Ishikawa (cell line): ENCODE measurements around the gene WDR5.

Experiments used
- CEBPB ChIP-seq: IDR thresholded peaks from 2 replicates; pipeline ENCODE4 v1.6.1; 2012
- CREB1 ChIP-seq: IDR thresholded peaks from 2 replicates; pipeline ENCODE4 v1.6.1; 2012; ENCODE audit warnings: low read depth
- EGR1 ChIP-seq: IDR thresholded peaks from 2 replicates; pipeline ENCODE4 v1.6.1; 2012
- EP300 ChIP-seq: IDR thresholded peaks from 2 replicates; pipeline ENCODE4 v1.6.1; 2012; ENCODE audit warnings: borderline replicate concordance
- FOXM1 ChIP-seq: IDR thresholded peaks from 2 replicates; pipeline ENCODE4 v1.6.1; 2012; ENCODE audit warnings: low read depth, borderline replicate concordance
- MAX ChIP-seq: IDR thresholded peaks from 2 replicates; pipeline ENCODE4 v1.6.1; 2012
- NFIC ChIP-seq: IDR thresholded peaks from 2 replicates; pipeline ENCODE4 v1.6.1; 2012
- RAD21 ChIP-seq: IDR thresholded peaks from 2 replicates; pipeline ENCODE4 v1.6.1; 2012; ENCODE audit warnings: low read depth
- TAF1 ChIP-seq: IDR thresholded peaks from 2 replicates; pipeline ENCODE4 v1.6.1; 2012; ENCODE audit warnings: low read depth, mild to moderate bottlenecking
- TCF12 ChIP-seq: IDR thresholded peaks from 2 replicates; pipeline ENCODE4 v1.6.1; 2012; ENCODE audit warnings: low read depth
- TEAD4 ChIP-seq: IDR thresholded peaks from 2 replicates; pipeline ENCODE4 v1.6.1; 2012
- USF1 ChIP-seq: IDR thresholded peaks from 2 replicates; pipeline ENCODE4 v1.6.1; 2012
- YY1 ChIP-seq: IDR thresholded peaks from 2 replicates; pipeline ENCODE4 v1.6.1; 2012; ENCODE audit warnings: low read depth
- ZBTB7A ChIP-seq: IDR thresholded peaks from 2 replicates; pipeline ENCODE4 v1.6.1; 2012; ENCODE audit warnings: low read depth
- TF ChIP-seq, protein P1 (sequence below): IDR thresholded peaks from 2 replicates; pipeline ENCODE4 v1.6.1; 2012; ENCODE audit warnings: low read depth, mild to moderate bottlenecking

WDR5 gene

GRCh38 chr9:134177186-134177585, 41.3 kb downstream of the WDR5 start:
- no peak for TF ChIP-seq TEAD4
- no peak for TF ChIP-seq MAX
- no peak for TF ChIP-seq RAD21
- no peak for TF ChIP-seq ZBTB7A
- TF ChIP-seq TCF12: no peak

DNA sequence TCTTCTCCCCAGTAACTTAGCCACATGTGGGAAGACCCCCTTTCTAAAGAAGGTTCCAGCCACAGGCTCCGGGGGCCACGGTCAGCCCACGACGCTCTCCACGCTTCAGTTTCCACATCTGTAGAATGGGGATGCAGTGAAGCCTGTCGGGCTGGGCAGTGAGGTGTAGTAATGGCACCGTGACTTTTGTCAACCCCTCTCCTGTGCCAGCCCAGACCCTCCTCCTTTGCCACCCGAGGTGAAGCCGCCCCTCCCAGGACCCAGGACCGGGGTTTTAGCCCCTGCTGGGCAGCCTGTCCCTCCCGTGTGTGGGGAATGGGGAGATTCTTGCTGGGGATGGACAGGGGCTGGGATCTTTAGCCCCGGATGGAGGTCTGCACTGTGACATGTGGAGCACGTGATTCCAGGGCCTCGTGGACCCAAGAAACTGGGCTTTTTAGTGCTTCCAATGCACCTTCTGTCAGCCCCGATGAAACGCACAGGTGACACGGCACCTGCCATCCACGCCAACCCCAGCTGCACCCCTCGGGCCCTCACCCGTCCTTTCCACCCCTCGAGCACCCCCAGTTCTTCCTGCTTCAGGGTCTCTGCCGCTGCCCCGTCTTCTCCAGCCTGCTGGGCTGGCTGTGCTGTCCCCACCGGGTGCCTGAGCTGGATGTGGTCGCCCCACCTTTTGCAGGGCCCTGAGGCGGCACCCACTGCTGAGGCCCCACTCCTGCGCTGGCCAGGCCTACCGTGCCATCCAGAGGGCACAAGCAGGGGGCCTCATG, 41.9 kb downstream of the WDR5 start:
- TF ChIP-seq EP300: no peak
- TF ChIP-seq NFIC: no peak
- TF ChIP-seq TEAD4: no peak
- TF ChIP-seq MAX: no peak
- TF ChIP-seq YY1: no peak
- no peak for TF ChIP-seq CREB1
- TF ChIP-seq, protein P1, sequence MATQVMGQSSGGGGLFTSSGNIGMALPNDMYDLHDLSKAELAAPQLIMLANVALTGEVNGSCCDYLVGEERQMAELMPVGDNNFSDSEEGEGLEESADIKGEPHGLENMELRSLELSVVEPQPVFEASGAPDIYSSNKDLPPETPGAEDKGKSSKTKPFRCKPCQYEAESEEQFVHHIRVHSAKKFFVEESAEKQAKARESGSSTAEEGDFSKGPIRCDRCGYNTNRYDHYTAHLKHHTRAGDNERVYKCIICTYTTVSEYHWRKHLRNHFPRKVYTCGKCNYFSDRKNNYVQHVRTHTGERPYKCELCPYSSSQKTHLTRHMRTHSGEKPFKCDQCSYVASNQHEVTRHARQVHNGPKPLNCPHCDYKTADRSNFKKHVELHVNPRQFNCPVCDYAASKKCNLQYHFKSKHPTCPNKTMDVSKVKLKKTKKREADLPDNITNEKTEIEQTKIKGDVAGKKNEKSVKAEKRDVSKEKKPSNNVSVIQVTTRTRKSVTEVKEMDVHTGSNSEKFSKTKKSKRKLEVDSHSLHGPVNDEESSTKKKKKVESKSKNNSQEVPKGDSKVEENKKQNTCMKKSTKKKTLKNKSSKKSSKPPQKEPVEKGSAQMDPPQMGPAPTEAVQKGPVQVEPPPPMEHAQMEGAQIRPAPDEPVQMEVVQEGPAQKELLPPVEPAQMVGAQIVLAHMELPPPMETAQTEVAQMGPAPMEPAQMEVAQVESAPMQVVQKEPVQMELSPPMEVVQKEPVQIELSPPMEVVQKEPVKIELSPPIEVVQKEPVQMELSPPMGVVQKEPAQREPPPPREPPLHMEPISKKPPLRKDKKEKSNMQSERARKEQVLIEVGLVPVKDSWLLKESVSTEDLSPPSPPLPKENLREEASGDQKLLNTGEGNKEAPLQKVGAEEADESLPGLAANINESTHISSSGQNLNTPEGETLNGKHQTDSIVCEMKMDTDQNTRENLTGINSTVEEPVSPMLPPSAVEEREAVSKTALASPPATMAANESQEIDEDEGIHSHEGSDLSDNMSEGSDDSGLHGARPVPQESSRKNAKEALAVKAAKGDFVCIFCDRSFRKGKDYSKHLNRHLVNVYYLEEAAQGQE: no peak
- TF ChIP-seq EGR1: no peak
- no peak for TF ChIP-seq CEBPB
- TF ChIP-seq USF1: no peak
- TF ChIP-seq RAD21: no peak
- no peak for TF ChIP-seq TAF1

- TF ChIP-seq RAD21 (no peak), CEBPB (no peak)
Observed at GRCh38 chr9:134178394-134178767, 42.5 kb downstream of the WDR5 start.

GRCh38 chr9:134178768-134179551, 43.1 kb downstream of the WDR5 start:
- TF ChIP-seq TEAD4: no peak

DNA sequence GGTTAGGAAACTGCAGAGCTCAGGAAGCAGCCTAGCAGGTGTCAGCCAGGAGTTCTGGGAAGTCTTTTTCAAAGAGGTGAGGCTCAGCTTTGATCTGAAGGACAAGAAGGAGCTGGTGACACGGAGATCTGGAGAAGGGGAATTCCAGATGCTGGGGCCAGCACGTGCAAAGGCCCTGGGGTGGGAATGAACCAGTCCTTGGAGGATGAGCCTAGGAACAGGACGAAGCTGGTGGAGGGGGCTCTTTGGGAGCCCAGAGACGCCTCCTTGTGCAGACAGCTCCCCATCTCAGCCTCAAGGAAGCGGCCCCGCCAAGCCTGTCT, 43.7 kb downstream of the WDR5 start:
- TF ChIP-seq TEAD4 (no peak), NFIC (no peak), EP300 (no peak), FOXM1 (no peak), ZBTB7A (no peak), CEBPB (no peak), RAD21 (no peak), YY1 (no peak), CREB1 (no peak), TCF12 (no peak), USF1 (no peak), TAF1 (no peak), MAX (no peak), EGR1 (no peak)
- TF ChIP-seq, protein P1: no peak

DNA sequence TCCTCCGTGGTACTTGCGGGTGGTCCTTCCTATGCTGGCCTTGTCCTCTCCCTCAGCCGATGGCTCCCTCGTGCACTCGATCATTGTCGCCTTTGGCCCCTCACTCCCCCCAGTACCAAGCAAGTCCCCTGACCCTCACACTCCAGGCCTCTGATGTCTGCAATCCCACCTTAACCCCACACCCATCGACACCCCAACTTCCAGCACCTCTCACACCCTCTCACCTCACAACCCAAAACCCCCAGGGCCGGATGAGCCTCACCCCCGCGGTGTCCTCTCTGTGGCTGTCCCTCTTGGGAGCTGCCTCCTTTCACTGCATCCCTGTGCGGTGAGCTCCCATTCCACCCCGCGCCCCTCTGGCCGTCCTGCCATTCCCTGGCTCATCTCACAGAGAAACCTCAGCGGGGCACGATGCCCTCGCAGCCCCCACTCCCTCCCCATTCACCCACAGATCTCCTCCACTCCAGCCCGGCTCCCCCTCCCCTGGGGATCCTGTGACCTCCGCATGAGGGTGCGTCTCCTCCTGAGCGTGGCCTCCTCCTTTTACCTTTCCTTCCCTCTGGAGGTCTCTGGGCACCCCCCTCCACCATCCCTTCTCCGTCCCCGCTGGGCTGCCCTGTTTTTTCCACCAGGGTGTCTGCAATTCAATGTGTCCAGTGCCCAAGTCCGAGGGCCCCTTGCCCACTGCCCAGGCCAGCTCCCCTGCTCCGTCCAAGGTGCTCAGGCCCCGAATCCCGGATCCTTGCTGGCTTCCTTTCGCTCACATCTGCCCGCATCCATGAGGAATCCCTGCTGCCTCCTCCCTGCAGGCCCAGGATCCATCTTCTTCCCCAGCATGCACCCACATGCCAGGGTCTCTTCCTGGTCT, 44.3 kb downstream of the WDR5 start:
- TF ChIP-seq RAD21: no peak
- TF ChIP-seq USF1: no peak
- no peak for TF ChIP-seq TCF12
- TF ChIP-seq CREB1: no peak
- TF ChIP-seq TEAD4: no peak
- TF ChIP-seq FOXM1: no peak
- TF ChIP-seq, protein P1: no peak
- no peak for TF ChIP-seq EGR1
- TF ChIP-seq YY1: no peak
- no peak for TF ChIP-seq TAF1
- no peak for TF ChIP-seq NFIC
- TF ChIP-seq ZBTB7A: no peak
- TF ChIP-seq EP300: no peak
- TF ChIP-seq CEBPB: no peak
- TF ChIP-seq MAX: no peak
